Endothelial cell of umbilical vein (primary cell): ENCODE results near the gene TCEAL4.

Experiments used
- CTCF ChIP-seq, 2 donors: IDR thresholded peaks; 1 replicate in 1 of 2; 2 replicates in 1 of 2; pipeline ENCODE4 v1.5.1; 2011; ENCODE audit warnings: low read length in 2 of 2, mild to moderate bottlenecking in 2 of 2, moderate library complexity in 2 of 2, control low read depth in 1 of 2, inconsistent platforms in 1 of 2, low read depth in 1 of 2; ENCODE audit not compliant: insufficient read depth in 1 of 2; ENCODE audit errors: extremely low read depth in 1 of 2
- EZH2 ChIP-seq: IDR thresholded peaks from 2 replicates; pipeline ENCODE4 v1.6.1; 2012; ENCODE audit warnings: borderline replicate concordance, low read depth, mild to moderate bottlenecking, moderate library complexity, low read length, inconsistent platforms; ENCODE audit not compliant: severe bottlenecking
- FOS ChIP-seq: IDR thresholded peaks from 2 replicates; pipeline ENCODE4 v1.6.1; 2011; ENCODE audit warnings: mild to moderate bottlenecking, low read length, moderate library complexity, borderline replicate concordance; ENCODE audit not compliant: insufficient read depth
- GATA2 ChIP-seq: IDR thresholded peaks from 2 replicates; pipeline ENCODE4 v1.7.0; 2011; ENCODE audit warnings: low read depth, mild to moderate bottlenecking, moderate library complexity, mixed read lengths, low read length; ENCODE audit not compliant: insufficient read length, insufficient read depth
- JUN ChIP-seq: IDR thresholded peaks from 2 replicates; pipeline ENCODE4 v1.6.1; 2011; ENCODE audit warnings: borderline replicate concordance, low read depth; ENCODE audit not compliant: insufficient read length, insufficient read depth
- MAX ChIP-seq: IDR thresholded peaks from 2 replicates; pipeline ENCODE4 v1.6.1; 2011; ENCODE audit not compliant: insufficient read depth, insufficient read length
- MYC ChIP-seq: IDR thresholded peaks from one replicate; pipeline ENCODE4 v1.6.1; 2011; ENCODE audit warnings: mild to moderate bottlenecking, low read depth, low read length
- POLR2A ChIP-seq: IDR thresholded peaks from 2 replicates; pipeline ENCODE4 v1.6.1; 2012; ENCODE audit warnings: low read depth, mild to moderate bottlenecking, control low read depth, low read length
- POLR2AphosphoS5 ChIP-seq: IDR thresholded peaks from 2 replicates; pipeline ENCODE4 v1.6.1; 2012; ENCODE audit warnings: low read depth, mild to moderate bottlenecking, control low read depth, low read length, moderate library complexity; ENCODE audit not compliant: insufficient read depth

GRCh38 chrX:103584596-103584995 is 719 bp upstream of the TCEAL4 start:
- TF ChIP-seq CTCF (IDR thresholded peaks at IDR 0.05; ENCODE audit: extremely low read depth in 1 of 2, insufficient read depth in 1 of 2, low read depth in 1 of 2, low read length in 2 of 2) = no peak
- no peak for TF ChIP-seq EZH2
- TF ChIP-seq MYC = no peak
- no peak for TF ChIP-seq POLR2AphosphoS5
- no peak for TF ChIP-seq MAX
- TF ChIP-seq JUN = no peak
- TF ChIP-seq POLR2A = no peak
- no peak for TF ChIP-seq FOS
- no peak for TF ChIP-seq GATA2
